Adrenal gland (tissue), 5 donors: ENCODE results near the gene SETBP1.

Experiments
- CTCF ChIP-seq, 6 experiments: fragments of 450-650 bp in 4 of 6; fragments of 200-600 bp in 2 of 6; sonication (generic) in 1 of 6; IDR thresholded peaks; 1 replicate in 5 of 6; 2 replicates in 1 of 6; pipeline versions ENCODE4 v1.5.1 to v1.8.0; 2016 to 2021; ENCODE audit warnings: antibody characterized with exemption in 6 of 6, mild to moderate bottlenecking in 2 of 6, moderate library complexity in 1 of 6
- POLR2A ChIP-seq, 2 donors: fragments of 450-650 bp; IDR thresholded peaks; one replicate each; pipeline ENCODE4 v1.6.1; 2017; ENCODE audit warnings: antibody characterized with exemption in 2 of 2, mild to moderate bottlenecking in 2 of 2, moderate library complexity in 1 of 2
- donor health status: DM: no; HTN: no; CAD: no.

GRCh38 chr18:44958455-44958854 is 277.8 kb downstream of the SETBP1 start:
- TF ChIP-seq CTCF (IDR thresholded peaks at IDR 0.05) = no peak
- TF ChIP-seq POLR2A (IDR thresholded peaks at IDR 0.05) = no peak
